ENCODE data around the gene IGFBP1.

IGFBP1 gene

DNA sequence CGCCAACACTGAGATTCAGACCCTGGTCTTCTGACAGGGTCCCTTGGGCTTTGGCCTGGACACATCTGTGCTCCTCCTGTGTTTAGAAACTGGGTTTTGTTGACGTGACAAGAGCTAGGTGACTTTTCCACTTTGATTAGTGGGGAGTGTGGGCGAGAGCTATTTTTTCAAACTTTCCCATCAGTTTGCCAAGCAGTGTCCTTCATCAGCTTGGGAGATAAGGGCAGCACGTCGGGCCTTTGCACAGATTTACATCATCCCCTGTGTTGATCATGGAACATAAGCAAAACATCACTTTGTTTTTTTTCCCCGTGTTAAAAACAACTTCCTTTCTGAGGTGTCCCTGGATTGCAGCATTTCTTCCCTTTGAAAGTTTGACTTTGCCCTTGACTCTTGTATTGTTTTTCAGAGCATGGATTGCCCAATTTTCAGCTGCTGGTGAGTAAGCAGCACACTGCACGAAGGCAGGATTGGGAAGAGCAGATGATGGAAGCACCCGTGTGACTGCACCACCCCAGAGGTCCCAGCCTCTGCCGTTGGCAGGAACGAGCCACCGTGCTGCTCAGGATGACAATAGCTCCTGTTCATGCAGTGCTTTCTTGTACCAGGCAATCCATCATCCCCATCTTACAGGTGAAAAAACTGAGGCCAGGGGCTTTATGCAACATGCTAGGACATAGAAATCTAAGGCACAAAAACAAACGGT, 6.4 kb upstream of the IGFBP1 start:
- no peak overlapping the region for H3K4me3 ChIP-seq (ENCODE audit: low read depth, low read length)
- no peak for TF ChIP-seq CTCF (IDR thresholded peaks at IDR 0.05; ENCODE audit: low read depth, low read length)
- TF ChIP-seq, protein P1, sequence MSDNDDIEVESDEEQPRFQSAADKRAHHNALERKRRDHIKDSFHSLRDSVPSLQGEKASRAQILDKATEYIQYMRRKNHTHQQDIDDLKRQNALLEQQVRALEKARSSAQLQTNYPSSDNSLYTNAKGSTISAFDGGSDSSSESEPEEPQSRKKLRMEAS (IDR thresholded peaks at IDR 0.05; ENCODE audit: low read depth, low read length): no peak
- TF ChIP-seq MYC (IDR thresholded peaks at IDR 0.05; ENCODE audit: low read depth, low read length): no peak
- TF ChIP-seq POLR2A (IDR thresholded peaks at IDR 0.05; ENCODE audit: extremely low read depth, insufficient read length): no peak
- peak; percentile 19 for DNase-seq (ENCODE audit: low read depth)

- no peak for DNase-seq (ENCODE audit: low read depth)
- no peak overlapping the region for H3K4me3 ChIP-seq (ENCODE audit: low read depth, low read length)
- no peak for TF ChIP-seq CTCF (IDR thresholded peaks at IDR 0.05; ENCODE audit: low read depth, low read length)
- TF ChIP-seq POLR2A (IDR thresholded peaks at IDR 0.05; ENCODE audit: extremely low read depth, insufficient read length): no peak
- TF ChIP-seq, protein P1 (IDR thresholded peaks at IDR 0.05; ENCODE audit: low read depth, low read length): no peak
- no peak for TF ChIP-seq MYC (IDR thresholded peaks at IDR 0.05; ENCODE audit: low read depth, low read length)
These were observed 5.8 kb upstream of the IGFBP1 start for GRCh38 chr7:45882465-45882810.

DNA sequence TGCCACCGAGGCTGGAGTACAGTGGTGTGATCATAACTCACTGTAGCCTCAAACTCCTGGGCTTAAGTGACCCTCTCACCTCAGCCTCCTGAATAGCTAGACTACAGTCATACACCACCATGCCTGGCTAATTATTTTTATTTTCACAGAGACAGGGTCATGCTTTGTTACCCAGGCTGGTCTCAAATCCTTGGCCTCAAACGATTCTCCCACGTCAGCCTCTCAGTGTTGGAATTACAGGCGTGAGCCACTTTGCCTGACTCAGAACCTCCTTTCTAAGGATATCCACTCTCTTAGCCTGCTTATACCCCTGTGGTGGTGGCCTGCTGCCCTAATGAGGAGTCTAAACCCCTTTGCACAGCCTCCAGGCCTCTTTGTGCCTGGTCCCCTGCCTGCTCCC, 4.2 kb upstream of the IGFBP1 start:
- TF ChIP-seq MYC (IDR thresholded peaks at IDR 0.05; ENCODE audit: low read depth, low read length) (no peak), POLR2A (IDR thresholded peaks at IDR 0.05; ENCODE audit: extremely low read depth, insufficient read length) (no peak), CTCF (IDR thresholded peaks at IDR 0.05; ENCODE audit: low read depth, low read length) (no peak)
- TF ChIP-seq, protein P1 (IDR thresholded peaks at IDR 0.05; ENCODE audit: low read depth, low read length): no peak
- H3K4me3 ChIP-seq (ENCODE audit: low read depth, low read length): no peak overlapping the region

DNA sequence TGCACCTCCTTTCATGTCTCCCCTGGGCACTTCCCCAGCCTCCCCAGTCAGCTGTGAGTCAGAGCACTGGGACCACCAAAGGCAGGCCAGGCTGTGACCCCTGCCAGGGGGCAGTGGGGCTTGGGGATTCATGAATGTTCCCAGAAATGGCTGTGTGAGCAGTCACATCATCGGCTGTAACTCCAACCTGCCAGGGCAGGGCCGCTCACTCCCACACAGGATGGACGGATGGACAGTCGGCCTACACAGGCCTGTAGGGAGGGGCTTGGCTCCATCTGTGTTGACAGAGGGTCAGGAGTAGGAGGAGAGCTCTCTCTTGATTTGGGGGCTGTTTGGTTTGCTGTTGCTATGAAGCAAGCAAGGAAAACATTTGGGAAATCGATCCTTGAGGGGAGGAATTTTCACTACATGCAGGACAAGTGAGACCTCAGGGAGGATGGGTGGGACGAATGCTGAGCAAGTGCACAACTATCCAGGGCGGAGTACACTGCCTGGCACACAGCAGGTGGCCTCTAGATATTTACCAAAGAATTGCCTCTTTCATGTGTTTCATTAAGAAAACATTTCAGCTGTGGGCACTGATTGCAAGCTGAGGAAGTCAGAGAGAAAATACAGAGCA, 2.9 kb upstream of the IGFBP1 start:
- no peak for DNase-seq (ENCODE audit: low read depth)
- TF ChIP-seq POLR2A (IDR thresholded peaks at IDR 0.05; ENCODE audit: extremely low read depth, insufficient read length) (no peak), CTCF (IDR thresholded peaks at IDR 0.05; ENCODE audit: low read depth, low read length) (no peak), MYC (IDR thresholded peaks at IDR 0.05; ENCODE audit: low read depth, low read length) (no peak)
- TF ChIP-seq, protein P1 (IDR thresholded peaks at IDR 0.05; ENCODE audit: low read depth, low read length): no peak
- no peak overlapping the region for H3K4me3 ChIP-seq (ENCODE audit: low read depth, low read length)

More for the DNA sequence above, 4.2 kb upstream of the IGFBP1 start:
- no peak for DNase-seq (ENCODE audit: low read depth)

- DNase-seq (ENCODE audit: low read depth): no peak
- TF ChIP-seq, protein P1 (IDR thresholded peaks at IDR 0.05; ENCODE audit: low read depth, low read length): no peak
- TF ChIP-seq CTCF (IDR thresholded peaks at IDR 0.05; ENCODE audit: low read depth, low read length) (no peak), MYC (IDR thresholded peaks at IDR 0.05; ENCODE audit: low read depth, low read length) (no peak), POLR2A (IDR thresholded peaks at IDR 0.05; ENCODE audit: extremely low read depth, insufficient read length) (no peak)
- no peak overlapping the region for H3K4me3 ChIP-seq (ENCODE audit: low read depth, low read length)
These were observed 1.2 kb upstream of the IGFBP1 start for GRCh38 chr7:45886931-45887667.

Measured in NB4 (cell line).